Measurements from ENCODE around the gene ITGB4.

GRCh38 chr17:75755990-75756389 lies 34.7 kb downstream of the ITGB4 start:
- no peak for TF ChIP-seq ELF1 (IDR thresholded peaks at IDR 0.05; ENCODE audit: borderline replicate concordance, low read depth)
- TF ChIP-seq CTCF (IDR thresholded peaks at IDR 0.05 in 2 of 3, conservative IDR thresholded peaks at IDR 0.05 in 1 of 3; ENCODE audit: borderline replicate concordance in 1 of 3, insufficient read depth in 1 of 3, low read depth in 2 of 3, low read length in 2 of 3): no peak
- TF ChIP-seq POLR2A (IDR thresholded peaks at IDR 0.05; ENCODE audit: borderline replicate concordance, extremely low read depth, insufficient read depth, insufficient read length): no peak
- TF ChIP-seq TCF7L2 (IDR thresholded peaks at IDR 0.05; ENCODE audit: borderline replicate concordance, extremely low read depth, insufficient read depth, insufficient read length): no peak
- no peak for TF ChIP-seq EZH2phosphoT487 (IDR thresholded peaks at IDR 0.05; ENCODE audit: borderline replicate concordance)
- TF ChIP-seq JUND (IDR thresholded peaks at IDR 0.05): no peak
